Measurements from ENCODE around the gene TMEM238L. TPM values are rescaled to one million over a fixed set of nuclear protein-coding genes. Genes with fewer than 3 reads are reported as not detected.

The TMEM238L gene
- total and polyA plus RNA-seq, 2 of the 4 experiments (the other 2 are of a cell fraction), result not detected

GRCh38 chr17:10777131-10777807 is 26.6 kb downstream of the TMEM238L start:
- H3K14ac ChIP-seq (replicated peaks; ENCODE audit: low read depth, low read length), result no peak overlapping the region
- no peak overlapping the region for H2BK120ac ChIP-seq (ENCODE audit: low read depth, low read length)
- no peaks in the 10 kb centered on the region for H4K20me1 ChIP-seq (ENCODE audit: insufficient read depth, low read length)
- H4K5ac ChIP-seq (ENCODE audit: low read depth, low read length), result no peak overlapping the region
- no peak overlapping the region for H3K9ac ChIP-seq (ENCODE audit: low read depth, low read length)
- ATAC-seq (ENCODE audit: low read depth) (no peak), DNase-seq (no peak)
- H2BK20ac ChIP-seq (ENCODE audit: low read depth, low read length), result no peak overlapping the region
- H2AFZ ChIP-seq (replicated peaks; ENCODE audit: low read length, poor library complexity), result no peak overlapping the region
- WGBS, 2 experiments (ENCODE audit: extremely low coverage in 2 of 2, insufficient read length in 1 of 2), result no CpG with 5 or more reads among the region's 11 CpGs
- no peak overlapping the region for H4K8ac ChIP-seq (ENCODE audit: low read depth in 2 of 2, low read length in 2 of 2)
- H3K9me3 ChIP-seq (ENCODE audit: control insufficient read depth, insufficient read depth, low read length), result no peaks in the 10 kb centered on the region
- intact Hi-C loops (cut with micrococcal nuclease), result no loop called here
- in situ Hi-C loops (cut with MboI; ENCODE audit: low sequenced_read_pairs), result no loop called here
- H3K4me2 ChIP-seq (ENCODE audit: low read depth, low read length), result no peak overlapping the region
- H4K91ac ChIP-seq (ENCODE audit: insufficient read depth, low read depth, low read length), result no peak overlapping the region
- H3K18ac ChIP-seq (ENCODE audit: low read depth, low read length), result no peak overlapping the region
- H3K36me3 ChIP-seq (ENCODE audit: control insufficient read depth, insufficient read depth, low read length), result no peaks in the 10 kb centered on the region
- H2BK15ac ChIP-seq (ENCODE audit: low read depth, low read length), result no peak overlapping the region
- H3K23ac ChIP-seq (ENCODE audit: low read depth, low read length), result no peak overlapping the region
- no peak overlapping the region for H3K56ac ChIP-seq (ENCODE audit: extremely low read depth, insufficient read depth, low read length)
- H3K4me1 ChIP-seq (ENCODE audit: control insufficient read depth, insufficient read depth, low read length), result no peaks in the 10 kb centered on the region
- H2BK5ac ChIP-seq (ENCODE audit: low read depth, low read length, poor library complexity, severe bottlenecking), result no peak overlapping the region
- no peak overlapping the region for H2AK5ac ChIP-seq (ENCODE audit: low read depth, low read length)
- dilution Hi-C loops (cut with HindIII; ENCODE audit: low sequenced_read_pairs, unreplicated experiment), result no loop called here
- no peaks in the 10 kb centered on the region for H3K27me3 ChIP-seq (ENCODE audit: control insufficient read depth, insufficient read depth, low read length)
- ChIA-PET CTCF (interaction anchor here (0.6 kb wide), 1 partner anchor 1009 kb away, joined by 3 read pairs; no protein-coding TSS in a partner anchor), POLR2A (ENCODE audit: unreplicated experiment) (interaction anchor here (0.6 kb wide), 1 partner anchor 1132 kb away, joined by 5 read pairs; the partner anchor contains the start of gene USP43)
- no peak overlapping the region for H3K27ac ChIP-seq (ENCODE audit: insufficient read depth, low read length)
- no peaks in the 10 kb centered on the region for H3K79me1 ChIP-seq (ENCODE audit: low read depth in 1 of 2, low read length in 2 of 2)
- TF ChIP-seq USF2 (IDR thresholded peaks at IDR 0.05; ENCODE audit: low read depth, low read length) (no peak), CTCF (conservative IDR thresholded peaks at IDR 0.05; ENCODE audit: low read depth, low read length) (no peak), CHD1 (IDR thresholded peaks at IDR 0.05; ENCODE audit: low read depth, low read length) (no peak), NFE2L2 (IDR thresholded peaks at IDR 0.05; ENCODE audit: low read depth, low read length) (no peak), BHLHE40 (IDR thresholded peaks at IDR 0.05; ENCODE audit: low read depth, low read length) (no peak)
- no peak overlapping the region for H2AK9ac ChIP-seq (replicated peaks; ENCODE audit: low read depth, low read length, poor library complexity)
- no peak overlapping the region for H3K4me3 ChIP-seq (ENCODE audit: insufficient read depth, low read depth, low read length)
- no TSS peak for BruUV-seq (replicated peaks)
- H3K4ac ChIP-seq (ENCODE audit: low read depth, low read length), result no peak overlapping the region
- H3K9me1 ChIP-seq (ENCODE audit: insufficient read depth, low read length), result no peaks in the 10 kb centered on the region

All from IMR-90 (cell line).